ENCODE data around the gene KIF3C.
"Not testable (repeated sequence)": the region's sequence is repeated elsewhere in the genome, so short reads cannot be mapped to it uniquely, and the experiment has no call there.

Gene KIF3C

GRCh38 chr2:26000561-26001082 lies 18.3 kb upstream of the KIF3C start:
- DNase-seq, result peak in 10 of 56 donors; percentile 14 to 69 (median 34)

DNA sequence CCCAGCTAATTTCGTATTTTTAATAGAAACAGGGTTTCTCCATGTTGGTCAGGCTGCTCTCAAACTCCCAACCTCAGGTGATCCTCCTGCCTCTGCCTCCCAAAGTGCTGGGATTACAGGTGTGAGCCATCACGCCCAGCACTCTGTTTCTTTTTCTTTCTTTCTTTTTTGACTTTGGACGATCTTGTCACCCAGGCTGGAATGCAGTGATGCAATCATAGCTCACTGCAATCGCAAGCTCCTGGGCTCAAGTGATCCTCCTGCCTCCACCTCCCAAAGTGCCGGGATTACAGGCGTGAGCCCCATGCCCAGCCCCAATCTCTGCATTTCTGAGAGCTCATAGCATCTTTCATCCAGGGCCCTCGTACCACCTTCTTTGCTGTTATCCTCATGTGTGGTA lies 17.1 kb upstream of the KIF3C start:
- DNase-seq, result not testable (repeated sequence)

DNA sequence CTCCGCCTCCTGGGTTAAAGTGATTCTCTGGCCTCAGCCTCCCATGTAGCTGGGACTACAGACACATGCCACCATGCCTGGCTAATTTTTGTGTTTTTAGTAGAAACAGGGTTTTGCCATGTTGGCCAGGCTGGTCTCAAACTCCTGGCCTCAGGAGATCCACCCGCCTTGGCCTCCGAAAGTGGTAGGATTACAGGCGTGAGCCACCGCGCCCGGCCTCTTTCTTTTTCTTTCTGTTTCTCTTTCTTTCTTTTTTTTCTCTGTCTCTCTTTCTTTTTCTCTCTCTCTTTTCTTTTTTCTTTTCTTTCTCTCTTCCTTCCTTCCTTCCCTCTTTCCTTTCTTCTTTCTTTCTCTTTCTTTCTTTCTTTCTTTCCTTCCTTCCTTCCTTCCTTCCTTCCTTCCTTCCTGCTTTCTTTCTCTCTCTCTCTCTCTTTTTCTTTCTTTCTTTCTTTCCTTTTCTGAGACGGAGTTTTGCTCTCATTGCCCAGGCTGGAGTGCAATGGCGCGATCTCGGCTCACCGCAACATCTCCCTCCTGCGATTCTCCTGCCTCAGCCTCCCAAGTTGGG lies 16.6 kb upstream of the KIF3C start:
- DNase-seq, result not testable (repeated sequence)

GRCh38 chr2:25996844-25997243 lies 14.5 kb upstream of the KIF3C start:
- DNase-seq, result no peak

GRCh38 chr2:25994509-25994908 lies 12.2 kb upstream of the KIF3C start:
- DNase-seq, result no peak

DNA sequence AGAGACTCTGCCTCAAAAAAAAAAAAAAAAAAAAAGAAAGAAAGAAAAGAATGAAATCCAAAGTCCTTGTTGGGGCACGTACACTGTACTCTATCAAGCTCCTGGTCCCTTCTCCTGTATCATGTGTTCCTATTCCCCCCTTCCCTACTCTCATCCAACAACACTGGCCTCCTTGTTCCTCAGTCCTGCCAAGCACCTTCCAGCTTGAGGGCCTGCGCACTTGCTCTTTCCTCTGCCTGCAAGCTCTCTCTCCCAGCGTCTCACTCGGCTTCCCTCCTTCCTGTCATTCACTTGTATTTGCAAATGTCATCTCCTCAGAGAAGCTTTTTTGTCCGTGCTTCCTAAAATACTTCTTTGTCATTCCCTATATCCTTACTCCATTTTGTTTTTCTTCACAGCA lies 10.8 kb upstream of the KIF3C start:
- no peak for DNase-seq

- DNase-seq, result no peak
These were observed 10.3 kb upstream of the KIF3C start for GRCh38 chr2:25992556-25992955.

DNA sequence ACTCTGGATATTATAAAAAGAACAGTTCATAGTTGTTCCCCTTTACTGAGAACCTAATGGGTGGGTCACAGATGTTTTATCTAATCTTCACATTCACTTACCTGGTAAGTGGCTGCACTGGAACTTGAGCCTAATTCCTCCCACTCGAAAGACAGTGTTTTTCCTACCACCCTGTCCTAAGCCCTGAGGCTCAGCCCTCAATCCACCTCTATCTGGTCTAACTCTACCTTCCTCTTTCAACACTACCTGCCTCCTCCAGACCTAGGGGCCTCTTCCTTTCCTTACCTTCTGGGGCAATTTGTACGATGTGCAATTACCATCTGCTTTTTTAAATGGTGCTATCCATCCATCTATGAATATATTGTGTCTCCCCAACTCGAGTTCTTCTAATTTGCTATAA lies 9.7 kb upstream of the KIF3C start:
- DNase-seq, result no peak

GRCh38 chr2:25989154-25989553 lies 6.9 kb upstream of the KIF3C start:
- no peak for DNase-seq

DNA sequence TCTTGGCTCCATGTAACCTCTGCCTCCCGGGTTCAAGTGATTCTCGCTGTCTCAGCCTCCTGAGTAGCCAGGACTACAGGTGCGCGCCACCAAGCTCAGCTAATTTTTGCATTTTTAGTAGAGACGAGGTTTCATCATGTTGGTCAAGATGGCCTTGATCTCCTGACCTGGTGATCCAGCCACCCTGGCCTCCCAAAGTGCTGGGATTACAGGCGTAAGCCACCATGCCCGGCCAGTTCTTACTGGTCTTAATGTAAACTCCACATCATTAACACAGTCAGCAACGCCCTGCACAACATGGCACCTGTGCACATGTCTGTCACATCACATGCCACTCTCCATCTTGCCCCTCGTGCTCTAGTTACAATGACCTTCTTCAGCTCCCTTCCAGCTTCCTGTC lies 5.8 kb upstream of the KIF3C start:
- DNase-seq, result no peak

DNA sequence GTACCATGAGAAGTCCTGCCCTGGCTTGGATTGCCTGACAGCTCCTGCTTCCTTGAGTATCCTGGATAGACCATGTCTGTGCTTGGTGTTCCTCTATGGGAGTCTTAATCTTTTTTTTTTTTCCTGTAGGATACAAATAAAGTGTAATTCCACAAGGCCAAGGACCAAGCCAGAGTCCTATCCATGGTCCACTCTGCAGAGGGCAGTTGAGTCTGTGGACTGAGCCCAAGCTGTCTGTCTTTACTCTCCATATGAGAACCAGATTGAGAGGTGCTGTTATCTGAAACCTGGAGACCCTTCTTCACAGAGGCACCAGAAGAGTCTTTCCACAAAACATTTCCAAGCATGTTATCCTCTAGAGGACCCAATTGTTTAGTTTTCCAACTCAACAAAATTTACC lies 1.4 kb upstream of the KIF3C start:
- DNase-seq, result no peak

DNA sequence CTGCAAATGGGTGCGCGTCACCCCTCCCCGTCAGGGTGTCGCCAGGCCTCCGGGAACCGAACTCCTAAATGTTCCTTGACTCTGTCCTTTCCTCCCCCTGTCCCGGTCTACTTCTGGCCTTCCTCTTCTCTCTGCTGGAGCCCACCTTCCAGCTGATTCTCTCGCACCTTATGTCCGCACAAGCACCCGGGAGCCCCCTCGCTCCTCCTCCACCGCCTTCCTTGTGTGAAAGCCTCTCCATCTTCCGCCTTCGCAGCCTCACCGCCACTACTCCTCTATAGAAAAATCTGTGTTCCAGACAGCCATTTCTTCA lies 627 bp upstream of the KIF3C start:
- peak in 1 of 56 donors; percentile 54 for DNase-seq

- DNase-seq, result peak in 3 of 56 donors; percentile 56 to 57 (median 57)
These were observed 563 bp downstream of the KIF3C start for GRCh38 chr2:25981596-25982272.

DNA sequence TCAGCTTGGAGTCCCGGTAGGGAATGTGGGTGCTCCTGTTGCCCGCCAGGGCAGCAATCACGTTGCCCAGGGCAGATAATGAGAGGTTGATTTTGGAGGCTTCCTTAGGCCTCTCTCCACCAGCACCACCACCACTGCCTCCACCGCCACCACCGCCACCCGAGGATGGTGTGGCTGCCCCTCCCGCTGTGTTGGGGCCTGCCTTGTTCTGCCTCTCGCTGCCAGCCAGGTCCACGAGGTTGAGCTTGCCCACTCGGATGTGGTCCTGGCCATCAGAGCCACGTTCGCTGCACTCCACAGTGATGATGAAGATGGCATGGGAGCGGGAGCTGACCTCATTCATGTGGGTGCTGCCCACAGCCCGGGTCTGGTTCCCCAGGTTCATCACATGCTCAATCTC lies 1.3 kb downstream of the KIF3C start:
- no peak for DNase-seq

DNA sequence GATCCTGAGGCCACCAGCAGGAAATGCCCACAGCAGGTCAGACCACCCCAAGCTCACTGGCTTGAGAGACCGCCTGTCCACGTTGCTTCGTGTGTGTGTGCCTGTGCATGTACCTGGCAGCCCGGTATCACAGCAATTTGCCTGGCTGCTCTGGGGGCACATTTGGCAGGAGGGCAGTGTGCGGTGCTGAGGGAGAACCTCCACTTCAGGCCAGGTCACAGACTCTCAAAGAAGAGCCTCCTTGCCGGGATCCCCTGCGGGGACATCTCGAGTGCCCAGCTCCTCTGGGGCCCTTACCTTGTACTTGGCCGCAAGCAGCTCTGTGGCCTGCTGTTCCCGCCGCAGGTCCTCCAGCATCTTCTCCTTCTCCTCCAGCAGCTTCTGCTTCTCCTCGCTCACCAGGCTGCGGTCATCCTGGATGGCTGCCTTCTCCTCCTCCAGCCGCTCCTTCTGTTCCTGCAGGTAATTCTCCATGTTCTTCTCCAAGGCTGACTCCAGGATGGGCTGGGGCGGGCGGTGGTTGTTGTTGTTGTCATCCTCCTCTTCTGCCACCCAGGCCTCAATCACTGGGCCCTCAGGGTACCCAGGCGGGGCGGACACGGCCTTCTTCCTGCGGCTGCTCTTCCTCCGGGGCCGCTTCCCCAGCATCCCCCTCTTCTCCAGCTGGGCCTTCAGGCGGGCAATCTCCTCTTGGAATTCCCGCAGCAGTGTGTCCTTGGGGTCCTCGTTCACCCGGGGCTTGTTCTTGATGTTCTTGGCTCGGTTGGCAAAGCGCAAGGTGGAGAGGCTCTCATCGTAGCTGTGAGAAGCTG lies 2.0 kb downstream of the KIF3C start:
- DNase-seq, result no peak

GRCh38 chr2:25979001-25979400 lies 3.3 kb downstream of the KIF3C start:
- DNase-seq, result no peak

GRCh38 chr2:25977768-25978167 lies 4.5 kb downstream of the KIF3C start:
- DNase-seq, result no peak

DNA sequence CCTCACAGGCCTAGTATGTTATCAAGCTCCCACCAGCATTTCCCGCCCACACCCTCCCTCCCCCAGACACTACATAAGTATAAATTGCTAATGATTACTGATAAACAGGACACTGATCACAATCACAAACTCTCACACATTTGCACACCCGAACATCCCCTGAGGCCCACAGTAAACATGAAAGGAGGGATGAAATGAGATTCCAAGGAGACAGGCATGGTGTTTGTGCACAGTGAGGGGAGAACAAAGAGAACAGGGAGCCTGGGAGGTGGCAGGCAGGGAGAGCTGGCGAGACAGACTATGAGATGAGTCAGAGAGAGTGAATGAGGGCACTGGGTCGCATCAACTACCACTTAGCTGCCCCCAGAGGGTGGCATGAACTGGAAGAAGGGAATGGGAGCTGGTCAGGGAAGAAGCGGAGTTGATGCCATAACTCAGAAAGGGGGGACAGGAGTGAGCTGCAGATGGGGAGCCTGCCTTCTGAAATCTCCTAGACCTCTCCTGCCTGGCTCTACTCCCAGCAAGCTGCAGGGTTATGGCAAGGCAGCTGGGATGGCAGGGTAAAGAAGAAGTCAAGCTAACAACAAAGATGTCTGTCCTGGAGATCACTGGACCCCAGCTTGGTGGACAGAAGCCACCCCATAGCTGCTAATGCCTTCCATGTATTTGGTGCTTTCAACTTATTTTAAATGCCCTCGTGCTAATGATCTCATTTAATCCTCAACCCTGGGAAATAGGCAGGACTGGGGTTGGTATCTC lies 5.1 kb downstream of the KIF3C start:
- DNase-seq, result no peak

- DNase-seq, result no peak
These were observed 10.1 kb downstream of the KIF3C start for GRCh38 chr2:25972049-25972823.

GRCh38 chr2:25971596-25971995 lies 10.7 kb downstream of the KIF3C start:
- DNase-seq, result no peak
